GM19372 (cell line): ENCODE data around the gene EML2.

ENCODE experiments used
- ATAC-seq: cut with Tn5 transposase; IDR thresholded peaks from one replicate; pipeline ENCODE4 v1.9.1; 2021; ENCODE audit warnings: mild to moderate bottlenecking, low read depth, moderate library complexity; ENCODE audit not compliant: unreplicated experiment

EML2 gene

DNA sequence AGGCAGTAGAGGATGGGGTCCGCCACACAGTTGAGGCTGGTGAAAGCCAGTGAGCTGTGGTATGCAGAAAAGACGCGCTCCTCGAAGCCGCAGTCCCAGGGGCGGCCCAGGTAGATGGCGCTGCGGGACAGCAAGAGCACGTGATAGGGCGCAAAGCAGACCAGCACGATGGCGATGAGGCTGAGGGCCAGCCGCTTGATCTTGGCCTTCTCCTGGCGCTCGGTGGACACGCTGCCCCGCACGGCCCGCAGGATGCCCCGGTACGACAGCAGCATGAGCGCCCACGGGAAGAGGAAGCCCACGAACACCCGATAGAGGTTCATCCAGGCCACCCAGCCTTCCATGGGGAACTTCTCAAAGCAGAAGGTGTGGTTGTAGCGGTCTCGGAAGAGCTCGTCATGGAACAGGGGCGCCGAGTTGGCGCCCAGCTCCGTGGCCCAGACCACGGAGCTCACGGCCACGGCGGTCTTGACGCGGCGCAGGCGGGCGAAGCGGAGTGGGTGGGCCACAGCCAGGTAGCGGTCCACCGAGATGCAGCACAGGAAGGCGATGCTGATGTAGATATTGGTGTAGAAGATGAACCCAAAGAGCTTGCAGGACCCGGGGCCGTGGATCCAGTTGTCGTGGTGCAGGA lies 48.1 kb downstream of the EML2 start:
- ATAC-seq = no peak

- no peak for ATAC-seq
These were observed 48.7 kb downstream of the EML2 start for GRCh38 chr19:45590300-45591003.

GRCh38 chr19:45589768-45590167 lies 49.4 kb downstream of the EML2 start:
- ATAC-seq = no peak

DNA sequence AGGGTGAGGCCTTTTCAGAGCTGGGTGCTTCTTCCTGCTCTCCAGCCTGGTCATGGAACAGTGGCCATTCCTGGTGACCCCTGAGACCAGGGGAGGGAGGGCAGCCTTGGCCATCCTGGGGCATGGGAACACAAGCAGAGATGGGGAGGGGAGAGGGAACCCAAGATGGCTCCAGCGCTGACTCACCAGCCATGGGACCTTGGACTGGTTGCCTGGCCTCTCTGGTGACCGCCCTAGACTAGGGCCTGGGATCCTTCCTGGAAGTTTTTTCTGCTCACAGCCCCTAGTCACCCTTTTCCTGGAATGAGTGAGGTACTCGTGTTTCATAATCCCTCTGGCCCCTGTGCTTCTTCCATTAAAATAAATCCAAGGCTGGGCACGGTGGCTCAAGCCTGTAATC lies 51.3 kb downstream of the EML2 start:
- ATAC-seq = no peak

- ATAC-seq = no peak
These were observed 54.0 kb downstream of the EML2 start for GRCh38 chr19:45585158-45585577.

- ATAC-seq = peak; percentile 84
These were observed 54.7 kb downstream of the EML2 start, which contains the start of gene OPA3 for GRCh38 chr19:45584332-45585157. OPA3 (minus strand) TSS chr19:45584802; CDS start chr19:45584764, 38 bp downstream.

DNA sequence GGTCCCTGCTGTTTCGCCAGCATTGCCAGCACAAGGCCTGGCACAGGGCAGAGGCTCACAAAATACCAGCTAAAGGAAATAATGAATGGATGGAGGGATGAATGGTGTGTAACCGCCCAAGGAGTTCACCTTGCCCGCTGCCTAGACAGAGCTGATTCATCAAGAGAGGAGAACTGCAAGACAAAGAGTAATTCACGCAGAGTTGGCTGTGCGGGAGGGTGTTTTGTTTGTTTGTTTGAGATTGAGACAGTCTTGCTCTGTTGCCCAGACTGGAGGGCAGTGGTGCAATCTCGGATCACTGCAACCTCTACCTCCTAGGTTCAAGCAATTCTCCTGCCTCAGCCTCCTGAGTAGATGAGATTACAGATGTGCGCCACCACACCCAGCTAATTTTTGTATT lies 57.6 kb downstream of the EML2 start:
- ATAC-seq = no peak

DNA sequence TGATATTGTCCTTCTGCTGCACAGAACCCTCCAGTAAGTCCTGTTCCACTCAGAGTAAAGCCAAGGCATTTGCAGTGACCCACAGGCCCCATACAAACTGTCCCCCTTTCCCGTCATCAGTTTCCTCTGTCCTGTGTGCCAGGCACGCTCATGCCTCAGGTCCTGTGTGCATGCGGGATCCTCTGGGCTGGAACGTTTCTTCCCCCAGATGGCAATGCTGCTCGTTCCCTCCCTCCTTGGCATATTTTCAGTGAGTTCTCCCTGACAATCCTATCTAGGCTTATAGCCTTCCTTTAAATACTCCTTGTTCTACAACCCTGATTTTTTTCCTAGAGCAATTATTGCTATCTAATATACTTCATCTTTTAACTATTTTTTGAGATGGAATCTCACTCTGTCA lies 60.3 kb downstream of the EML2 start:
- no peak for ATAC-seq

GRCh38 chr19:45577111-45577905 lies 61.9 kb downstream of the EML2 start:
- ATAC-seq = no peak

- no peak for ATAC-seq
These were observed 62.5 kb downstream of the EML2 start for GRCh38 chr19:45576682-45577081.

DNA sequence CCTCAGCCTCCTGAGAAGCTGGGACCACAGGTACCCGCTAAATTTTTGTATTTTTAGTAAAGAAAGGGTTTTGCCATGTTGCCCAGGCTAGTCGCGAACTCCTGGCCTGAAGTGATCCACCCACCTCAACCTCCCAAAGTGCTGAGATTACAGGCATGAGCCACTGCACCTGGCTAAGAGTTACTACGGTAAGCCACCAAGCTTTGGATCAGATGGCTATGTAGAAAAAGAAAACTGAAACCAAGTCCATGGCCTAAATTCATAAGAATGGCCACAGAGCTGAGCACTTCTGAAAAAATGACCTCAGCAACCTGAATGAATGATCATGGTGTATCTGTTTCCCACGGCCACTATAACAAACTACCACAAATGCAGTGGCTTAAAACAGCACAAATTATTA lies 64.0 kb downstream of the EML2 start:
- ATAC-seq = no peak

DNA sequence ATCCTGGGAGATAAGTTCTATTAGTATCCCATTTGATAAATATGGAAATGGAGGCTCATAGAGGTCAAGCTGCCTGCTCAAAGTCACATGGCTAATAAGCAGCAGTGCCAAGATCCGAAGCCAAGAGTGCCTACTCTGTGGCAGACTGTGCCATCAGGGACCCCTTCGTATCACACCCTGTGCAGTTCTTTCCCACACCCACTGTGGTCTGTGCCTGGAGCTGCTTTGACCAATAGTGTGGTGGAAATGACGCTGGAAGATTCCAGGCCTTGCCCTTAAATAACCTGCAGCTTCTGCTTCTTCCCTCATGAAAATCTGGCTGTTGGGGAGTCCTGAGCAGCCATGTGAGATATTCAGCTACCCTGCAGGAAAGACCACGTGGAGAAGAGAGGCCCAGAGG lies 64.7 kb downstream of the EML2 start:
- ATAC-seq = no peak

DNA sequence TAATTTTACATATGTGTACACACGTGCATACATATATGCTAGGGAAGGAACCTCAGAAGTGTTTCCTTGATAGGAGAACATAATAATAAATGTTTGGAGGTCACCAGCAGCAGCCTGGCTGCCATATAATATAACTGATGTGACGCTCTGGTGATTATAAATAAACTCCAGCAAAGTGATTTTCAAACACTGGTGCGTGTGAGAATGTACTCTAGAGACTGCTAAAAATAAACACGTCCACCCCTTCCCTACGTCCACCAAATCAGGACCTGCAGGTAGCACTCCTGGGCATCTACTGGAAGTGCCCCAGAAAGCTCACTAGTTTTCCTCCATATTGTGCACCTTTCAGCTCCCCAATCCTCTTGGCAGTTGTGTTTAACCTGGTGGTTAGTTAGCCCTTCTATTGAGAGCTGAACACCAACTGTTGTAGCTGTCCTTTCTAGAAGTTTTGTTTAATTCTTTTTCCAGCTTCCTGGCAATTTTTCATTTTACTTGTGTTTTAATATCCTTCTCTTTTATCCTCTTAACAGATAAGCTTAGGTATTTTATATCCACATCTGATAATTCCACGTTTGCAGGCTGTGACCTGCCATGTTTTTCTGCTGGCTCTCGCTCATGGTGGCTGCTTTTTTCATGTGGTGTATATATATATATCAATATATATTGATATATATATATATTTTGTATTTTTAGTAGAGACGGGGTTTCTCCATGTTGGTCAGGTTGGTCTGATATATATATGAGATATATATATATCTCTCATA lies 67.6 kb downstream of the EML2 start:
- ATAC-seq = no peak

- no peak for ATAC-seq
These were observed 69.4 kb downstream of the EML2 start for GRCh38 chr19:45569619-45570421.

- ATAC-seq = no peak
These were observed 70.5 kb downstream of the EML2 start for GRCh38 chr19:45568732-45569131.

DNA sequence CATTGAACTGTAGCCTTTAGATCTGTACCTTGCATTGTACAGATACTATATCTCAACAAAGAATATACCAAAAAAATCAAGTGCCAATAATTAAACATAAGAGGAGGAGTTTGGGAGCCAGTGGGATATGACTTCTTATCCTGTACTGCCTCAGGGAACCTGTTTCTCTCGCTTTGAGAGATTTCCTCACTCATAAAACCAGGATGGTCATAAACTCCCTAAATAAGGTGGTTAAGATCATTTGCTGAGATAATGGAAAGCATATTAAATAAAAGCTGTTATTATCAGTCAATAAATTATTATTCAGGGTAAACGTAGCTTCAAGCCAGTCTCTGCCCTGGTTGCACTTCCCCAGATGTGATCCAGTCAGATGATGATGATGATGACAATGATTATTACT lies 71.6 kb downstream of the EML2 start:
- no peak for ATAC-seq

DNA sequence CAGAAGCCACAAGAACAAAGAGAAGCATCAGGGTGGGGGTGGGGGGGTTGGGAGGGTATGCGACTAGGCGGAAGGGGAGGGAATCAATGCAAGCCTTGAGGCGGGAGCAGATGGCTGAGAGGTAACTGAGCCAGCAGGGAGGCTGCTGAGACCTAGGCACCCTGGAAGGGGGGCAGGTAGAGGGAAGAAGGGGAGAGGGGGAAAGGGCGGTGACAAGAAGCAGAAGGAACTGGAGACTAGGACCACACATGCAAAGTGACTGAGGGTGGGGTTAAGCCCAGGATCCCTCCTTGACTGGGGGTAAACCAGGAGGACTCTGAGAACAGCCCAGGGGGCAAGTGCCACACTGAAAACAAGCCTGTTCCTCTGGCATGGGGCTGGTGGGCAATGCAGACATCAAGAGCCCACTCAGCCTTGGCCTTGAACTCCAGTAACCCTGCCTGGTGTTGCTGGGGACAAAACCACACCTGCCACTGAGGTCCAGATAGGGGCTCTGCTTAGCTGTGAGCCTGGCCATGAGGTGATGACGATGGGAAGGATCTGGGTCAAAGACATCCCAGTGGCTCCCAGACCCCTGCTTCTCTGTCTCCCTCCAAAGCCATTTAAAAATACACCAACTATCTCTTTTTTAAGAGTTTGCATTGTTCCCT lies 74.9 kb downstream of the EML2 start:
- no peak for ATAC-seq

DNA sequence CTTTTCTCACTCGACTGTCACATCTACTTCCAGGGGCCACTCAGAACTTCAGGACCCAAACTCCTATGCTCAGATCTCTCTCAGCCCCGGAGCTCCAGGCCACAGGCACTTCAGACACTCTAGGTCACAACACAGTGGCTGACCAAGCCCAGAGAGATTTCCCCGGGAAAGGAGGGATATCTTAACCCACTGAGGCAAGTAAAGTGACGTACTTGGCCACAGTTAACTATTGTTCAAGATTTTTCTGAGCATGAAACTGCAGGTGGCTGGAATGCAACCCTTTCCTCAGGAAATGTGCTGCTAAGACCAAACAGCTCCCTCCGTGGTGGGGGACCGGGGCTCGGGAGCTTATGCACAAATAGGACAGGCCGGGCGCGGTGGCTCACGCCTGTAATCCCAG lies 78.5 kb downstream of the EML2 start:
- no peak for ATAC-seq

- no peak for ATAC-seq
These were observed 79.2 kb downstream of the EML2 start for GRCh38 chr19:45560038-45560437.
